ENCODE results near the gene PLCB1.
"Not testable (repeated sequence)": the region's sequence is repeated elsewhere in the genome, so short reads cannot be mapped to it uniquely, and the experiment has no call there.

PLCB1 gene

GRCh38 chr20:8602389-8603116 is 470.5 kb downstream of the PLCB1 start:
- DNase-seq (ENCODE audit: low read depth in 2 of 2) = no peak

- no peak for DNase-seq (ENCODE audit: low read depth in 2 of 2)
Observed at GRCh38 chr20:8608470-8608869, 476.4 kb downstream of the PLCB1 start.

GRCh38 chr20:8616792-8617191 is 484.7 kb downstream of the PLCB1 start:
- DNase-seq (ENCODE audit: low read depth in 2 of 2) = no peak

DNA sequence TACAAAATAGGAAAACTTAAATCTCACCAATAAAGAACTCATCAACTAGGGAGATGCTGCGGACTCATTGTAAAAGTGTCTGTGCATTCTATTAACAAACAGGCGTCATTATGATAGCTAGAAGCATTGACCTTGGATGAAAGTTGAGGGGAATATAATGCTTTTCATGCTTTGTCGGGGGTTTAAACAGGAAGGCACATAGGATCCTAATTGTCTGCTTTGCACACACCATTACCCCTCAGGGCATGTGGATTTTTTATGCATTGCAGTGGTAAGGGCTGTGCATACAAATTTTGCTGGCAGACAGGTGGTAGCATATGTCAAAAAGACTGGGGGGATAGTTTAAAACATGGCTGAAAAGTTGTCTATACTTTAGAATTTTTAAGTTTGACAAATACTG is 488.9 kb downstream of the PLCB1 start:
- no peak for DNase-seq (ENCODE audit: low read depth in 2 of 2)

- no peak for DNase-seq (ENCODE audit: low read depth in 2 of 2)
Observed at GRCh38 chr20:8624046-8624445, 492.0 kb downstream of the PLCB1 start.

GRCh38 chr20:8624616-8625015 is 492.6 kb downstream of the PLCB1 start:
- no peak for DNase-seq (ENCODE audit: low read depth in 2 of 2)

- no peak for DNase-seq (ENCODE audit: low read depth in 2 of 2)
Observed at GRCh38 chr20:8627340-8628004, 495.4 kb downstream of the PLCB1 start.

DNA sequence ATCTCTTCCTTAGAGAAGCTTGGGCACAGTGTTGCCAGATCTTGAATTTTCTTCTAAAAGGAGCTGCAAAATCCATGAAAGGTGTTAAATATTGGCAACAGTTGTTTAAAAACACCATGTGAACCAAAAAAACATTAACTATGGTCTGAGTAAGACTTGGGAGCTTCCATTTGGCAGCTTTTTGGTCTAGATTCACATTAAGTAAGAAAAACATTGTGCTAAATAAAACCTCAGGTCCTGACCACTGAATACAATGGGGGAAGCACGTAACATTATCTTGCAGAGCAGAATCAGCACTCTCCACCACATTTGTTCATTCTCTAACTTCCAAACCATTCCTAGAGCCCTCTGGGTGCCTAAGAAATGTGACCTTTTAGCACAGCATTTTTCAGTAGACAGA is 499.2 kb downstream of the PLCB1 start:
- DNase-seq (ENCODE audit: low read depth in 2 of 2) = no peak

- DNase-seq (ENCODE audit: low read depth in 2 of 2) = no peak
Observed at GRCh38 chr20:8633366-8633765, 501.3 kb downstream of the PLCB1 start.

DNA sequence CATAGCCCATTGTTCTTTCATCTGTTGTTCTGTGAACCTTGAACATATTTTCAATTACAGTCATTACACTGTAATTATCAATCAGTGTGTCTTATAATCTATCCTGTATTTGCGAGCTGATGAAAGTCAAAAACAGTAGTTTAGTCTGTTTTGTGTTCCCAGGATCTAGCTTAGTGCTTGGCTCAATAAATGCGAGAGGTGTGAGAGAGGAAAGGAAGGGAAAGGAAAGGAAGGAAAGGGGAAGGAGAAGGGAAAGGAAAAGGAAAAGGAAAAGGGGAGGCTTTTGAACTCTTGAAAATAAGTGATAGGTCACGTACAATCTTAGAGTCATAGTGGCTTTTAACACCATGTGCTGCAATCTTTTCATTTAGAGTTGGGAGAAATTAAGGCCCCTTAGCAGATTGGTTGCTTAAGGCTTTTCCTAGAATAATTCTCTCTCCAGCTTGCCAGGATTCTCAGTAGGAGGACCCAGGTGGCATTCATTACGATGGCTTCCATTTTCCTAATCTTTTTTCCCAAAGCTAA is 503.0 kb downstream of the PLCB1 start:
- no peak for DNase-seq (ENCODE audit: low read depth in 2 of 2)

DNA sequence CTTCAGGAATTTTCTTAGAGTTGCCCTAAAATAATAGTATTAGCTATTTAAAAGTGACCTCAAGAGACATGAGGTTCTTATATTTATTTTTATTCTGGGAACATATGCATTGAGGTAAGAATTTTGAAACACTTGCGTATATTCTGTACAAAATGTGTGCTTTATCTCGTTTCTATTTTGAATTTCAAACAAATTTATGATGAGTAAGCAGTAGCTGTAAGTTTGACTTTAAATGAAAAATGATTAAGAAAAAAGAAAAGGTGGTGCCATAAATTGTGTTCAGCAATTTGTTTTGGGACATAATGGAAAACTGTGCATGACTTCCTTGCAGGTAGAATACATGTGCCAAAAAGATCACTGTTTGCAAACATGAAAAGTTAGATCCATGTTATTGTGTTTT is 503.8 kb downstream of the PLCB1 start:
- DNase-seq (ENCODE audit: low read depth in 2 of 2) = no peak

GRCh38 chr20:8639112-8639778 is 507.2 kb downstream of the PLCB1 start:
- DNase-seq (ENCODE audit: low read depth in 2 of 2) = no peak

GRCh38 chr20:8640461-8640860 is 508.4 kb downstream of the PLCB1 start:
- DNase-seq (ENCODE audit: low read depth in 2 of 2) = no peak

- no peak for DNase-seq (ENCODE audit: low read depth in 2 of 2)
Observed at GRCh38 chr20:8642247-8642646, 510.2 kb downstream of the PLCB1 start.

- not testable (repeated sequence) for DNase-seq (ENCODE audit: low read depth in 2 of 2)
Observed at GRCh38 chr20:8644468-8644867, 512.4 kb downstream of the PLCB1 start.

DNA sequence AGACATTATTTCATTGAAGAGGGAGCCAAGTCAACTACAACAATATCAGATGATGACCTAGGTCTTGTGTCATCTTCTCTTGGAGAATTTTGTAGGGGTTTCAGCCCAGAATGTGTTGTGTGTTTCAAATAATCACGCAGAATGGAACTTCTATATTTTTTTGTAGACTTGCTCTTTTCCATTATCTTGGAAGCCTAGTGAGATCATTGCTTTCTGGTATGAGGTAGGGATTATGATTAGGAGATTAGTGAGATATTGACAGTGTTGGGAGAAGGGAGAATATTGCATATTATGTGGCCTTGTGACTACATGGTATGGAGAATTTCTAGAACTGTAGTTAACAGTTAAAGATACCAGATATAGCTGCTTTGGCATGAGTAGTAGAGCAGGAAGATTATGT is 513.3 kb downstream of the PLCB1 start:
- no peak for DNase-seq (ENCODE audit: low read depth in 2 of 2)

GRCh38 chr20:8646033-8646441 is 514.0 kb downstream of the PLCB1 start:
- DNase-seq (ENCODE audit: low read depth in 2 of 2) = no peak

GRCh38 chr20:8646716-8647115 is 514.6 kb downstream of the PLCB1 start:
- no peak for DNase-seq (ENCODE audit: low read depth in 2 of 2)

DNA sequence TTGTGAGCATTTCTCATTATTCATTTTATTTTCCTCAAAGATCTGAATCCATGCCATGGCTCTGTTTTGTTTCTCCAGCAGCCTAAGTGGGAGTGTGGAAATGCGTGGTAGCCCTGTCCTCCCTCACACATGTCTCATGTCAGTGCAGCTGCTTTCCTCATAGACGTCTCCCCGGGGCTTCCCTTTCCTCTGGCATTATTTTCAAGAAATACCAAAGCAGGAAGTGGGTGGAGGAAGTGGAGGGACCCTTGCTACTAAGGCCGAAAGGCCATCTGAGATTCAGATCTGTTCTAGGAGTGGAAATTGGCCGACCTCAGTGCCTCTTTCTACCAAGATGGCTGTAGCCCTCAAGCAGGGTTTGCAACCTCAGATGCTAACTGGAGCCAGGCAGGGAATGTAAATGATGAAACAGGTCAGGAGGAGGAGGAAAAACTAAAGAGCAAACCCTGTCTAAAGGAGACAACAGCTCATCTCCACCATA is 515.9 kb downstream of the PLCB1 start:
- no peak for DNase-seq (ENCODE audit: low read depth in 2 of 2)

DNA sequence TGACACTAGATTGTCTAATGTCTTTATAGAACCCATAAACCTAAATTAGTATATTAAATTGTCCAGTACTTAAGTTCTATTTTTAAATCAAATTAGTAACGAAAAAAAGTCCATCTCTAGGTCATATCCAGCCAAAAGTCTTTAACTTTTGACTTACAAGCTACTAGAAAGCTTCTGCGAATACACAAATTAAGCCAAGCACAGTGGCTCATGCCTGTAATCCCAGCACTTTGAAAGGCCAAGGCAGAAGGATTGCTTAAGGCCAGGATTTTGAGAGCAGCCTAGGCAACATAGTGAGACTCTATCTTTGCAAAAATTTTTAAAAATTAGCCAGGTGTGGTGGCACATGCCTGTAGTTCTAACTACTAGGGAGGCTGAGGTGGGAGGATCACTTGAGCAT is 516.4 kb downstream of the PLCB1 start:
- no peak for DNase-seq (ENCODE audit: low read depth in 2 of 2)

GRCh38 chr20:8652396-8652795 is 520.3 kb downstream of the PLCB1 start:
- no peak for DNase-seq (ENCODE audit: low read depth in 2 of 2)

DNA sequence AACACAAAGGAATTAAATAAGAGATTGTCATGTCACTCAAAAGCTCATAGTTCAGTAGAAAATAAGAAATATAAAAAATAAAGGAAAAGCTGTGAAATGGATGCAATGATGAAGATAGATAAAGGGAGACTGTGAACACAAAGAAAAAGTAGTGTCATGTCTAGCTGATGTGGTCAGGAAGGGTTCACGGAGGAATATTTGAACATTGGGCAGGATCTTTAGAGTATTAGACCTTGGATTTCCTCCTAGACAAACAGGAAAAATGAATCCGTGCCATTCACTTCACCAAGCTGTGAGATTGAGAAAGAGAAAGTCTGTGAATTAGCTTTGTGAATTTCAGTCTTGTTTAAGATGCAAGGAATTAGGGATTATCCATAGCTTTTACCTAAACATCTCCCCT is 522.4 kb downstream of the PLCB1 start:
- no peak for DNase-seq (ENCODE audit: low read depth in 2 of 2)

GRCh38 chr20:8656335-8656734 is 524.3 kb downstream of the PLCB1 start:
- DNase-seq (ENCODE audit: low read depth in 2 of 2) = no peak
